Loucy (cell line): ENCODE measurements around the gene ARHGEF33.

Experiments used
- H2AFZ ChIP-seq: fragments of 200-600 bp; sonication (generic); 2 replicates; pipeline ENCODE4 v1.6.0; 2016; ENCODE audit warnings: antibody characterized with exemption, mild to moderate bottlenecking, low read length, moderate library complexity
- H3F3A ChIP-seq: fragments of 200-600 bp; 2 replicates; pipeline ENCODE4 v1.6.0; 2016; ENCODE audit warnings: antibody characterized with exemption, low read depth, mild to moderate bottlenecking
- H3K27me3 ChIP-seq: fragments of 200-600 bp; sonication (generic); 2 replicates; pipeline ENCODE4 v1.6.1; 2014; ENCODE audit warnings: low read length, mild to moderate bottlenecking; ENCODE audit not compliant: insufficient read depth, poor library complexity, severe bottlenecking
- H3K36me3 ChIP-seq: fragments of 200-600 bp; sonication (generic); 2 replicates; pipeline ENCODE4 v1.6.1; 2016; ENCODE audit warnings: low read length; ENCODE audit not compliant: insufficient read depth
- H3K4me1 ChIP-seq: fragments of 200-600 bp; sonication (generic); 2 replicates; pipeline ENCODE4 v1.5.1; 2014; ENCODE audit warnings: low read length, mild to moderate bottlenecking; ENCODE audit not compliant: insufficient read depth, poor library complexity, severe bottlenecking
- H3K4me2 ChIP-seq: fragments of 200-600 bp; sonication (generic); 2 replicates; pipeline ENCODE4 v1.6.0; 2014; ENCODE audit warnings: antibody characterized with exemption, low read length, low read depth, mild to moderate bottlenecking; ENCODE audit not compliant: poor library complexity, severe bottlenecking
- H3K4me3 ChIP-seq: fragments of 200-600 bp; sonication (generic); 2 replicates; pipeline ENCODE4 v1.5.1; 2014; ENCODE audit warnings: low read length, mild to moderate bottlenecking, mixed read lengths; ENCODE audit not compliant: poor library complexity, severe bottlenecking
- H3K79me2 ChIP-seq: fragments of 200-600 bp; sonication (generic); 2 replicates; pipeline ENCODE4 v1.6.1; 2014; ENCODE audit warnings: low read length; ENCODE audit not compliant: insufficient read depth
- H3K9ac ChIP-seq: fragments of 200-600 bp; sonication (generic); 2 replicates; pipeline ENCODE4 v1.6.0; 2014; ENCODE audit warnings: mild to moderate bottlenecking, low read depth, low read length, moderate library complexity; ENCODE audit not compliant: poor library complexity, severe bottlenecking
- H3K9me2 ChIP-seq: fragments of 200-600 bp; sonication (generic); replicated peaks from 2 replicates; pipeline ENCODE4 v1.6.1; 2016; ENCODE audit warnings: low read depth, low read length, mixed read lengths
- H3K9me3 ChIP-seq: fragments of 200-600 bp; sonication (generic); 2 replicates; pipeline ENCODE4 v1.6.1; 2014; ENCODE audit warnings: mild to moderate bottlenecking, antibody characterized with exemption, low read length, low read depth; ENCODE audit not compliant: insufficient read depth
- H4K20me1 ChIP-seq: fragments of 200-600 bp; sonication (generic); 2 replicates; pipeline ENCODE4 v1.6.0; 2014; ENCODE audit warnings: antibody characterized with exemption, low read length, mild to moderate bottlenecking; ENCODE audit not compliant: insufficient read depth, poor library complexity, severe bottlenecking
- CTCF ChIP-seq: fragments of 200-600 bp; sonication (generic); conservative IDR thresholded peaks from 2 replicates; pipeline ENCODE4 v1.5.1; 2014; ENCODE audit warnings: mild to moderate bottlenecking, antibody characterized with exemption, low read length
- EZH2phosphoT487 ChIP-seq: fragments of 200-600 bp; IDR thresholded peaks from 2 replicates; pipeline ENCODE4 v1.6.1; 2018; ENCODE audit warnings: antibody characterized with exemption, mild to moderate bottlenecking, moderate library complexity, borderline replicate concordance

Gene ARHGEF33

GRCh38 chr2:39024833-39025232 lies 135.2 kb downstream of the ARHGEF33 start:
- H3K36me3 ChIP-seq: peaks cover 15% of the 10 kb centered on the region
- H3K4me2 ChIP-seq: no peak overlapping the region
- peaks cover 3% of the 10 kb centered on the region for H3K4me1 ChIP-seq

More at GRCh38 chr2:39024833-39025232, 135.2 kb downstream of the ARHGEF33 start:
- Histone ChIP-seq H3K9ac (no peak overlapping the region), H4K20me1 (no peaks in the 10 kb centered on the region), H3K27me3 (no peaks in the 10 kb centered on the region), H3K9me3 (no peaks in the 10 kb centered on the region), H3K9me2 (no peaks in the 10 kb centered on the region), H2AFZ (no peak overlapping the region), H3K4me3 (no peak overlapping the region), H3F3A (no peaks in the 10 kb centered on the region), H3K79me2 (no peaks in the 10 kb centered on the region)
- TF ChIP-seq CTCF (no peak), EZH2phosphoT487 (no peak)
